Measurements from ENCODE around the gene MNT.

DNA sequence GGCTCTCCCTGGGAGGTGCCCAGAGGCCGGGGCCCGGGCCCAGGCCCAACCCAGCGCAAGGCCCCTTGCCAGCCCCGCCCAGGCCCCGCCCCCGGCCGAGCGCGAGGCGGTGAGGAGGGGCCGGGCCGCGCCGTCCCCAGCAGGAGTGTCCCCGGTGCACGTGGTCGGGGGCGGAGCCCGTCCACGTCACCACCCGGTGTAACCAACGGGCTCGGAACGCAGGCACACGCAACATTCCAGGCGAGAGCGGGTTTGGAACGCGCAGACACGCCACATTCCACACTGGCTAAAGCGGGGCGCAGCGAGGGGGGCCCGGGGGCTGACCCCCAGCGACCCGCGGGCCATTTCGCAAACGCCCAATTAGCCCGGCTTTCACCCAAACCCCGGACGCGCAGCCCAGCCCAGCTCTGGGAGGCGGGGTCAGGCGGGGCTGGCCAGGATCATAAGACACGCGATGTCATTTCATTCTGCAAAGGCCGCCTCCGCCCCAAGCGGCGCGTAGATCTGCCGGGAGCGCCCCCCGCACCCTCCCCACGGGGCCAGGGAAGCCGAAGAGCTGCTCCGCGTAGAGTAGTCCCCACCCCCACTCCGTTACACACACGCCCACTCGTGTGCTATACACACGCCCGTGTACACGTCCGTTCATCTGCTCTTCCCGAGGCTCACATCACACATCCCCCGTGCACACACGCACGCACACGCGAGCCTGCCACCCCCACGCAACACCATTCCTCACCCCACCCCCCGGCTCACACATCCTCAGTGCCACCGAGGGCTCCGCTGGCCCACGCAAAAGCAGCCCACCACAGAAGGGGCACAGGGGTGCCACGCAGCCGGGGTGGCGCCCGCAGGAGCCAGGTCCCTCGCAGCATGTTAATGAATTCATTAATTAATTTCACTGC lies 1.0 kb downstream of the MNT start:
- TF ChIP-seq, protein P1, sequence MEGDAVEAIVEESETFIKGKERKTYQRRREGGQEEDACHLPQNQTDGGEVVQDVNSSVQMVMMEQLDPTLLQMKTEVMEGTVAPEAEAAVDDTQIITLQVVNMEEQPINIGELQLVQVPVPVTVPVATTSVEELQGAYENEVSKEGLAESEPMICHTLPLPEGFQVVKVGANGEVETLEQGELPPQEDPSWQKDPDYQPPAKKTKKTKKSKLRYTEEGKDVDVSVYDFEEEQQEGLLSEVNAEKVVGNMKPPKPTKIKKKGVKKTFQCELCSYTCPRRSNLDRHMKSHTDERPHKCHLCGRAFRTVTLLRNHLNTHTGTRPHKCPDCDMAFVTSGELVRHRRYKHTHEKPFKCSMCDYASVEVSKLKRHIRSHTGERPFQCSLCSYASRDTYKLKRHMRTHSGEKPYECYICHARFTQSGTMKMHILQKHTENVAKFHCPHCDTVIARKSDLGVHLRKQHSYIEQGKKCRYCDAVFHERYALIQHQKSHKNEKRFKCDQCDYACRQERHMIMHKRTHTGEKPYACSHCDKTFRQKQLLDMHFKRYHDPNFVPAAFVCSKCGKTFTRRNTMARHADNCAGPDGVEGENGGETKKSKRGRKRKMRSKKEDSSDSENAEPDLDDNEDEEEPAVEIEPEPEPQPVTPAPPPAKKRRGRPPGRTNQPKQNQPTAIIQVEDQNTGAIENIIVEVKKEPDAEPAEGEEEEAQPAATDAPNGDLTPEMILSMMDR (IDR thresholded peaks at IDR 0.05), result no peak
- TF ChIP-seq ZFX (IDR thresholded peaks at IDR 0.05; ENCODE audit: borderline replicate concordance), result no peak
